Measurements from ENCODE around the gene PCNP.

DNA sequence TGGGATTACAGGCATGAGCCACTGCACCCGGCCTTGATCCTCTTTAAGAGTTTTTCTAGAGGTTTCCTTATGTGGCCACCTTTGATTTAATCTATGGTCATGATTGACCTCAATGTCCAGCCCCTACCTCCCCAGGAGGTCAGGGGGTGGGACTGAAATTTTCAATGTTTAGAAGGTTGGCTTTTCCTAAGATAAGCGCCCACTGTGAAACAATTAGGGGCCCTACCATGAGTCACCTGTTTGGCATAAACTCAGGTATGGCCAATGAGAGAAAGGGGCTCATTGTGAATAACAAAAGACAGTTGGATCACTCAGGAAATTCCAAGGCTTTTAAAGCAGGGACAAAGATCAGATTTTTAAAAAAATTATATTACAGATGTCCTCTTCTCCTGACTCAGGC lies 51.9 kb downstream of the PCNP start:
- TF ChIP-seq POLR2A (IDR thresholded peaks at IDR 0.05; ENCODE audit: low read length) (no peak), GATA1 (IDR thresholded peaks at IDR 0.05; ENCODE audit: low read depth, low read length) (no peak)
